Activated naive CD8-positive, alpha-beta T cell treated with anti-CD3 and anti-CD28 coated beads for 36 hours (primary cell): ENCODE data around the gene STARD4. TPM values are rescaled to one million over a fixed set of nuclear protein-coding genes. Genes with fewer than 3 reads are reported as not detected.

ENCODE experiments used
- DNase-seq: peaks from one replicate; pipeline ENCODE4 v3.0.0; 2021
- H3K27ac Mint-ChIP-seq: one replicate; pipeline ENCODE4 v1.8.0; 2022; ENCODE audit warnings: mild to moderate bottlenecking, moderate library complexity, mixed read lengths
- H3K27me3 Mint-ChIP-seq: one replicate; pipeline ENCODE4 v1.8.0; 2022; ENCODE audit warnings: mild to moderate bottlenecking, mixed read lengths
- H3K36me3 Mint-ChIP-seq: one replicate; pipeline ENCODE4 v1.8.0; 2021; ENCODE audit warnings: mild to moderate bottlenecking, mixed read lengths
- H3K4me1 Mint-ChIP-seq: one replicate; pipeline ENCODE4 v1.8.0; 2021; ENCODE audit warnings: mixed read lengths
- H3K4me3 Mint-ChIP-seq: one replicate; pipeline ENCODE4 v1.8.0; 2022; ENCODE audit warnings: mild to moderate bottlenecking, moderate library complexity, mixed read lengths
- H3K9me3 Mint-ChIP-seq: one replicate; pipeline ENCODE4 v1.8.0; 2022; ENCODE audit warnings: mixed read lengths
- total RNA-seq, 2 experiments: library from RNA; stranded (reverse); gene quantifications; one replicate each; pipeline ENCODE4 v1.2.3, GENCODE V29; 2021

The STARD4 gene
- total RNA-seq, 2 experiments from 2014 or later: 71.6 to 71.8 TPM

DNA sequence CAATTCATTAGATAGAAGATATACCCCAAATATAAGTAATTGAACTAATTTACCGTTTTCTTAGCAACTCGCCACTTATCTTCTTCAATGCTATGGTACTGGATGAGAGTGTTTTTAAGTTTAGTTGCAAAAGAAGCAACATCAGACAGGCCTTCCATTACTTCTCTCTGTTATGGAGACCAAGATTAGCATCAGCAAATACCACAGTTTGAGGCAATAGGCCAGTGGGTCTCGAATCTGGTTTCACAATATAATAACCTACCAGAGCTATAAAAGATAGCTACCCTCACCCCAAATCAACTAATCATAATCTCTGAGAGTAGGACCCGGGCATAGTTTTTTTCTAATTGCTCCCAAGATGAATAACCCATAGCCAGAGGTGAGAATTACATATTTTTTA is 5.1 kb downstream of the STARD4 start:
- Mint-ChIP-seq H3K27me3 (no peaks in the 10 kb centered on the region), H3K4me3 (peak overlapping the region; percentile 10), H3K36me3 (peaks cover 49% of the 10 kb centered on the region), H3K9me3 (no peaks in the 10 kb centered on the region), H3K4me1 (peaks cover 38% of the 10 kb centered on the region), H3K27ac (no peak overlapping the region)
- DNase-seq: no peak

DNA sequence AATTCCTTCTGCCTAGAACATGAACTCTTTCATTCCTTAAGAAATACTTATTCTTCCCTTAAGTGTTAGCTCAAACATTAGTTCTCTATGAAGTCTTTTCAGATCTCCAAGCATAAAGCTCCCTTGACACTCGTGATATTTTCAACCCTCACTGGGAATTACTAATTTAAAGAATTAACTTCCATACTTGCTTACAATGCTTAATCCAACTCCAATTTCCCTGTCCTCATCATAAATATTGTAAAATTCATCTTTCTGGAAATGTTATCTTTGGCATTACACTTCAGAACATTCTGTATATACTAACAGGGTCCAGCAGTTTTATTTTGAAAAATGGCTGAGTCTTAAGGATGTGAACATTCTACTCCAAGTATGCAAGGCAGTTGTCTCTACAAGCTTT is 7.2 kb downstream of the STARD4 start:
- peaks cover 33% of the 10 kb centered on the region for H3K4me1 Mint-ChIP-seq
- H3K27me3 Mint-ChIP-seq: no peaks in the 10 kb centered on the region
- H3K27ac Mint-ChIP-seq: no peak overlapping the region
- peaks cover 40% of the 10 kb centered on the region for H3K36me3 Mint-ChIP-seq
- H3K9me3 Mint-ChIP-seq: no peaks in the 10 kb centered on the region
- H3K4me3 Mint-ChIP-seq: no peak overlapping the region
- DNase-seq: no peak

DNA sequence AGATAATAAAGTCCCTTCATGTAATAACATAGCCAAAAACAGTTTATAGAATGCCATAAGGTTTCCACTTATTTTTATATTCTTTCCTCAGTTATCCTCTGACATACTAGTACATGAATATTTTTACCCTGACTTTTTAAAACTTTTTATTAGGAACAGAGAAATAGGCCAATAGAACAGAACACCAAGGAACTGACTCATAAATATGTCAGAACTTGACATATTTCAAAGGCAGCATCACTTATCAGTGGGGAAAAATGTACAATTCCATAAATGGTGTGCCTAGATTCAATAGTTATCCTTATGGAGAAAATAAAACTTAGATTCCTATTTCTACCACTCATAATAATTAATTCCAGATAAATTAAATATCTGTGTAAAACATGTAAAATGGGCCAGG is 9.4 kb downstream of the STARD4 start:
- Mint-ChIP-seq H3K4me1 (peaks cover 33% of the 10 kb centered on the region), H3K36me3 (peaks cover 46% of the 10 kb centered on the region), H3K4me3 (no peak overlapping the region), H3K27me3 (no peaks in the 10 kb centered on the region), H3K9me3 (no peaks in the 10 kb centered on the region), H3K27ac (no peak overlapping the region)
- no peak for DNase-seq

DNA sequence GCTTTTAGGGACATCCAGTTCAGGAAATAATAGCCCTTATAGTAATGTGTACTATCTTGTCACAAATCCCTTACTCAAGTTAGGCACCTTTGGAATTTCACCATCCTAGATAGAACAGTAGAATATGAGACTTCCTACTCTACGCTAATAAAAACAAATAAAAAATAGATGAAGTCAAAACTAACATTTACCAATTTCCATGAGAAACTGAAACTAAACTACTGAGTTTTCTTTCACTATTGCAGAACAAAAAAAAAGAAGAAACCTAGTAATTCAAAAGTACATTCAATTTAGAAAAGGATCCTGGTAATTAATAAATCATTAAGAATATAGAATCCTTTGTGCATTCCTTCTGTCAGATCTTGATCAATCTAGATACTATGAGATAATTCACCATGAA is 14.0 kb downstream of the STARD4 start:
- peaks cover 34% of the 10 kb centered on the region for H3K36me3 Mint-ChIP-seq
- peak overlapping the region; percentile 70 for H3K27ac Mint-ChIP-seq
- H3K4me1 Mint-ChIP-seq: peaks cover 30% of the 10 kb centered on the region
- H3K27me3 Mint-ChIP-seq: no peaks in the 10 kb centered on the region
- H3K4me3 Mint-ChIP-seq: no peak overlapping the region
- DNase-seq: no peak
- H3K9me3 Mint-ChIP-seq: no peaks in the 10 kb centered on the region

DNA sequence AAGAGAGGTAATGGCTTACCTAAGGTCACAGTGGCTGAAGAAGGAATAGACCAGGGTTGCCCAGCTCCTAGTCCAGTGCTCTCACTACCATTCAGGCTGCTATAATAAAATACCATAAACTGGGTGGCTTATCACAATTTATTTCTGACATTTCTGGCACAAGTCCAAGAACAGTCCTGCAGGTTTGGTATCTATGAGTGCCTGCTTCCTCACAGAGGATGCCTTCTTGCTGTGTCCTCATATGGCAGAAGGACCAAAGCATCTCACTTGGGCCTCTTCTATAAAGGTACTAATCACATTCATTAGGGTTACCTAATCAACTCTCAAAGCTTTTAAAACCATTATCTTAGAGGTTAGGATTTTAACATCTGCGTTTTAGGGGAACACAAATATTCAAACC is 17.2 kb downstream of the STARD4 start:
- peaks cover 30% of the 10 kb centered on the region for H3K36me3 Mint-ChIP-seq
- H3K4me3 Mint-ChIP-seq: no peak overlapping the region
- no peak for DNase-seq
- peak overlapping the region; percentile 79 for H3K27ac Mint-ChIP-seq
- no peaks in the 10 kb centered on the region for H3K27me3 Mint-ChIP-seq
- no peaks in the 10 kb centered on the region for H3K9me3 Mint-ChIP-seq
- peaks cover 27% of the 10 kb centered on the region for H3K4me1 Mint-ChIP-seq

DNA sequence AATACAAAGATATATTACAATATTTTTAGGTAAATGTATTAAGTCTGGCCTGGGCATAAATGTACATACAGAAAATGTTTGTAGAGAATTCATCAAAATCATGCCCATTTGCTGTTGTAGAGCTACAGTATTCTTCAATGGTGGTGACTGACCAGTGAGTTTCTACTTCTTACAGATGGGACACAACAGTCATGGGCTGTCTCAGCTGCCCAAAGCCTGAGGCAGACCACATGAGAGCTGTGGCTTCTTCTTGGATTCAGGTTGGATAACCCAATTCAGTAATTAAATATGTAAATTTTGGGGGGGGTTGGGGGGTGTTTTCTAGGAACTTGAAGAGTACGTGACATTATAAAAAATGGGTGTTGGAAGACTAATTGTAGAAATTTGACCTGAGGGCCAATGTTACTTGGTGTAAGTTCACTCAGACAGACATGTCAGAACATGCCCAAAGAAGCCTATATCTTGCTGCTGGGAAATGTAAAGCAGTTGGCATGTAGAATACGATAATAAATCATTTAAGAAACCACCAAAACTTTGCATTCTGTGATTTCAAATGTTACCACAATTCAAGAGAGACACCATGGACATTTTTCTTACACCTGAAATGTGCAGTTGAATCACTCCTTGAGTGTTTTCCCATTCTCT is 17.9 kb downstream of the STARD4 start:
- Mint-ChIP-seq H3K27ac (peak overlapping the region; percentile 79), H3K4me3 (no peak overlapping the region), H3K36me3 (peaks cover 31% of the 10 kb centered on the region), H3K9me3 (no peaks in the 10 kb centered on the region), H3K4me1 (peaks cover 27% of the 10 kb centered on the region), H3K27me3 (no peaks in the 10 kb centered on the region)
- DNase-seq: no peak

DNA sequence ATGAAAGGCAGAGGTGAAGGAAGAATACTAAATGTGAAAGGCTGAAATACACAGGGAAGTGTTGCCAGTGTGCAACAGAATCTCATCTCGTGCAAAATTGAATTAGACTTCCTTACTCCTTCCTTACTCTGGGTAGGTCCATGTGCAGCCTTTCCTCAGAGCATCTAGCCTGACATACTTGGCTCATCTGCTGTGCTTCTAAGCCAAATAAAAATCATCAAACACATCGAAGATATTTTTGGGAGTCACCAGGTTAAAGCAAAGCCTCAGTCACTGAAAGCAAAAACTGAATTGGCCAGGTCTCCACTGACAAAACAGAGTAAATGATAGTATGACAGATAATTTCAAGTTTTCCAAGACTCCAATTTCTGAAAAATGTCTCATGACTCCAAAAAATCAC is 19.3 kb downstream of the STARD4 start:
- Mint-ChIP-seq H3K4me1 (peaks cover 16% of the 10 kb centered on the region), H3K27ac (no peak overlapping the region), H3K9me3 (no peaks in the 10 kb centered on the region), H3K27me3 (no peaks in the 10 kb centered on the region), H3K36me3 (peaks cover 22% of the 10 kb centered on the region), H3K4me3 (no peak overlapping the region)
- no peak for DNase-seq

DNA sequence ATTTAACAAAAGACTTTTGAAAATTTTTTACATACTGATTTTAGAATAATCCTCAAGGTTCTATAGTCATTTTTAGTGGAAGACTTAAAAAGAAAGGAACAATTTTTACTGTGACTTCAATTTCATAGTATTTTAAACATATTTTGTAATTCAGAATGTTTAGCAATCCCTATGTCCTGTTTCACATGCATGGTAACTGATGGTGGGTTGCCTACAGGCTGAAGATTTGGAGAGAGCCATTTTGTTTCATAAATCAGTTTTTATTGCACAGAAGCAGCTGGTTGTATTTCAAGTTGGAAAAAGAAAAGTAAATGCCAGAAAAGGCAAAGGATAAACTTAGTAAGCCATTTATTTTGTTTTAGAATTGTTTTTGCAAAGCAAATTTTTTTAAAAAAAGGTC is 24.0 kb downstream of the STARD4 start:
- DNase-seq: no peak
- H3K4me3 Mint-ChIP-seq: no peak overlapping the region
- H3K36me3 Mint-ChIP-seq: peaks cover 28% of the 10 kb centered on the region
- no peaks in the 10 kb centered on the region for H3K27me3 Mint-ChIP-seq
- H3K4me1 Mint-ChIP-seq: peaks cover 11% of the 10 kb centered on the region
- no peaks in the 10 kb centered on the region for H3K9me3 Mint-ChIP-seq
- H3K27ac Mint-ChIP-seq: no peak overlapping the region

DNA sequence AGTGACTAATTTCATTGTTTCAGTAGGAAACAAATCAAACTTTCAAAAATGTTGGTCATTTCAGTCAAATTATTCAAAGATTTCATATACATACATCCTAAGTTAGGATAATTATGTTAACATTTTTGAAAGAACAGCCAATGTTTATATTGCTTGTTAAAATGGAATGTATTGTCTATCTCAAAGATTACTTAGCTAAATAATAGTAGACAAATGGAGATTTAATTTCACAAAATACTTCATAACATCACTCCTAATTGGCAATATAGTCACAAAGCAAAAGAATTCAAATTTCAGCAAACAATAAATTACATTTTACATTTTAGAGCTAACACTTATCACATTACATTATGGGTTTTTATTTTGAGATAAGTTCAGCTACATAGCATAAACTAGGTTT is 25.4 kb downstream of the STARD4 start:
- H3K4me1 Mint-ChIP-seq: peaks cover 11% of the 10 kb centered on the region
- no peak overlapping the region for H3K27ac Mint-ChIP-seq
- no peaks in the 10 kb centered on the region for H3K27me3 Mint-ChIP-seq
- peaks cover 23% of the 10 kb centered on the region for H3K36me3 Mint-ChIP-seq
- no peak for DNase-seq
- H3K9me3 Mint-ChIP-seq: no peaks in the 10 kb centered on the region
- no peak overlapping the region for H3K4me3 Mint-ChIP-seq

DNA sequence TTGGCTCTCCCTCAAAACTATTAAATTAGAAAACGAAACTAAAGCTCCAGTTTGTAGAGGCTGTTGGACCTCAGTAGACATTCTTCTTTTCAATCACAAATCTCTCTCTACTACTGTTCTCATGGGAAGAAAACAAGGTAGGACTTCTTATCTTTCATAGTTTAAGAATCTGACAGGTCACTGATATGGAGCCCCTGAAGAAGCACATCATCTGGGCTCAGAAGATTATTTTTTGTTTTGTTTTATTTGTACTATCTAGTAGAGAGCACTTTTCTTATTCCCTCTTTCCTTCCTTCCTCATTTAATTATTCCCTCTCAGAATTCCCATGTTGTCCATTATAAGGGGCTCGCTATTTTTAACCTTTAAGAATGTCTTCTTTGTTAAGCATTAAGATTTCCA is 26.3 kb downstream of the STARD4 start:
- Mint-ChIP-seq H3K27ac (peak overlapping the region; percentile 65), H3K36me3 (peaks cover 23% of the 10 kb centered on the region)

DNA sequence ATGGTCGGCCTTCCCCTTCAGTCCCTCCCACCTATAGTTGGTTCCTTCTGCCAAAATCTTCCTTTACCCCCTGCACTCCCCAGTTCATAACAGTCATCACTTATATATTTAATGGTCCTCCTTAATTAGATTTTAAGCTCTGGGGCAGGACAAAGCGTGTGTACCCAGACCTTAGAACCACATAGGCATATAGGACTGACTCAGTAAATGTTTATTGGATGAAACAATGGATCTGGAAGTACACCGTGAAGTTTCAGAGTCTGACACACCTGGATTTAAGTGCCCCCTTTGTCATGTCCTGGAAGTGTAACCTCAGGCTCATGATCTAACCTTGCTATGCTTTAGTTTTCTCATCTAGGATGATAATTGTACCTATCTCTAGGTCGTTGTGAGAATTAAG is 32.0 kb downstream of the STARD4 start:
- no peak overlapping the region for H3K4me3 Mint-ChIP-seq
- no peaks in the 10 kb centered on the region for H3K4me1 Mint-ChIP-seq
- no peaks in the 10 kb centered on the region for H3K27me3 Mint-ChIP-seq
- no peaks in the 10 kb centered on the region for H3K9me3 Mint-ChIP-seq
- peaks cover 14% of the 10 kb centered on the region for H3K36me3 Mint-ChIP-seq
- no peak for DNase-seq
- no peak overlapping the region for H3K27ac Mint-ChIP-seq

More for the DNA sequence above, 26.3 kb downstream of the STARD4 start:
- DNase-seq: no peak
- H3K9me3 Mint-ChIP-seq: no peaks in the 10 kb centered on the region
- H3K4me1 Mint-ChIP-seq: peaks cover 11% of the 10 kb centered on the region
- no peaks in the 10 kb centered on the region for H3K27me3 Mint-ChIP-seq
- H3K4me3 Mint-ChIP-seq: peak overlapping the region; percentile 8

DNA sequence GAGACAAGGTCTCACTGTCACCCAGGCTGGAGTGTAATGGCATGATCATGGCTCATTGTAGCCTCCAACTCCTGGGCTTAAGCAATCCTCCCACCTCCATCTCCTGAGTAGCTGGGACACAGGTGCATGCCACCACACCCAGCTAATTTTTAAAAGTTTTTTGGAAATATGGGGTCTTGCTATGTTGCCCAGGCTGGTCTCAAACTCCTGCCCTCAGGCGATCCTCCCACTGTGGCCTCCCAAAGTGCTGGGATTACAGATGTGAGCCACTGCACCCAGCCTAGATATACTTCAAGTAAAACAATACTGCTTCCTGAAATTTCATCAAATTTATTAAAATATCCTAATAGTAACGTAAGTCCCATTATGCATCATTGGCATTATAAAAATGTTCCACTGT is 33.4 kb downstream of the STARD4 start:
- DNase-seq: no peak
- H3K4me1 Mint-ChIP-seq: no peaks in the 10 kb centered on the region
- no peak overlapping the region for H3K27ac Mint-ChIP-seq
- H3K27me3 Mint-ChIP-seq: no peaks in the 10 kb centered on the region
- H3K9me3 Mint-ChIP-seq: no peaks in the 10 kb centered on the region
- H3K4me3 Mint-ChIP-seq: no peak overlapping the region
- H3K36me3 Mint-ChIP-seq: peaks cover 13% of the 10 kb centered on the region

DNA sequence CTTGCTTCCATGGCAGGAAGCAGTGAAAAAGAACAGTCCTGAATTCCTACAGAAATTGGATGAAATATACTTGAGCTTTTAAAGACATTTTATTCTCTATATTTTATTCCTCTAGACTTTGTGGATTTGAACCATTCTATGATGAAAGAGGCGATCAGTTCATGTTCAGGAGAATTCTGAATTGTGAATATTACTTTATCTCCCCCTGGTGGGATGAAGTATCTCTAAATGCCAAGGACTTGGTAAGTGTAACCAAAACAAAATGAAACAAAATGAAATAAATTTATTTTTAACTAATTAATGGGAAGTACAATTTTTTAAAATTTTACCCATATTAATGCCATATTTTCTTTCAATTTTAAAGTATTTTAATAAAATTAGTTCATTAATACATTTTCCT is 34.1 kb downstream of the STARD4 start:
- no peaks in the 10 kb centered on the region for H3K9me3 Mint-ChIP-seq
- H3K36me3 Mint-ChIP-seq: peaks cover 13% of the 10 kb centered on the region
- no peak overlapping the region for H3K27ac Mint-ChIP-seq
- no peaks in the 10 kb centered on the region for H3K4me1 Mint-ChIP-seq
- H3K27me3 Mint-ChIP-seq: no peaks in the 10 kb centered on the region
- DNase-seq: no peak
- no peak overlapping the region for H3K4me3 Mint-ChIP-seq

DNA sequence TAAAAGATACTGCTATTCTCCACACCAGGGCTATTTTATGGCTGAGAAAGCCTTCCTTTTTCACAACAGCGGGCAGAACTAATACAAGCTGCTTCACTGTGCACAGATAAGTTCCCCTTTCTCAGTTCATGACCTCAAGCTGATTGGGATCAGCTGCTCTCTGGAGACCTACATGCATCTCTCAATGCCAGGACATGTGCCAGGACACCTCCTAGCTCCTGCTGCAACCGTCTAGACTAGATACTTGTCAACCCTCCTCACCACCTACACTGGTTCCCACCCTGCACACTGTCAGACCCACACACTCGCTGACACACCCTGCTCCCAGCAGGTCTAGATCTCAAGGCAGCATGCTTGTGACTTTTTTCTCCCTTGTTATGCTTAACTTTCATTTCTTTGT is 39.8 kb downstream of the STARD4 start:
- Mint-ChIP-seq H3K27ac (peak overlapping the region; percentile 26), H3K4me3 (no peak overlapping the region), H3K36me3 (peaks cover 23% of the 10 kb centered on the region), H3K27me3 (no peaks in the 10 kb centered on the region), H3K9me3 (peaks cover 4% of the 10 kb centered on the region), H3K4me1 (peaks cover 3% of the 10 kb centered on the region)
- DNase-seq: no peak

DNA sequence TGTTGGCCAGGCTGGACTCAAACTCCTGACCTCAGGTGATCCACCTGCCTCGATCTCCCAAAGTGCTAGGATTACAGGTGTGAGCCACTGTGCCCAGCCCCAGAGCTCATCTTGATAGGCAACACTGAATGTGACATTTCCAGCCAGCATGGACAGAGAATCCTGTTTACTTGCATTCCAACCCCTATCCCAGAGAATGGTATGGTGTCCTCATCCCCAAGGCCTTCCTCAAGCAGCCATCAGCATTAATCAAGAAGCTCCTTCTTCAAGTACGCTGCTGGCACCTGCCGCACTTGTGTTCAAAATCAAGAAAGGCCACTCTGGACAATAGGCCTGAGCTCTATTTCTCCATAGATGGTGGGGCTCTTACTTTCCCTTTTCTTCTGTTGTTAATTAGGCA is 40.2 kb downstream of the STARD4 start:
- H3K27me3 Mint-ChIP-seq: no peaks in the 10 kb centered on the region
- no peak overlapping the region for H3K4me3 Mint-ChIP-seq
- H3K27ac Mint-ChIP-seq: no peak overlapping the region
- no peak for DNase-seq
- H3K9me3 Mint-ChIP-seq: peaks cover 4% of the 10 kb centered on the region
- H3K36me3 Mint-ChIP-seq: peaks cover 27% of the 10 kb centered on the region
- H3K4me1 Mint-ChIP-seq: peaks cover 3% of the 10 kb centered on the region

DNA sequence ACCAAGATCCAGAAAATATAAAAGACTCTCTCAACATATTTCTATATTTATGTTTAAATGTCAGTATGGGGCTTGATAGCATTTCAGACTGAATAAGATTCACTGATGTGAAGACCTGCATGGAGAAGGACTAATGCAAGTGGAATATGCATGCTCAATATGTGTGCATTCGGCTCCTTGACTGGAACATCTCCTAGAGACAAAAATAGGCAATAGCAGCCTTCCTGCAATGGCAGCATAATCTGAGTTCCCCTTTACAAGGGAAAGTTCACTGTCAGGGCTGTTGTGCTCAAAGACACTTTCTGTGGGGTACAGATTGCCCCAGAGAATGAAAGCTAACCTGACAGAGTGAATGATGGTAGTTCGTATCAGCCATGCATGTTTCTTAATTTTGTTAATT is 42.4 kb downstream of the STARD4 start:
- H3K36me3 Mint-ChIP-seq: peaks cover 34% of the 10 kb centered on the region
- no peak for DNase-seq
- H3K27ac Mint-ChIP-seq: no peak overlapping the region

More for the DNA sequence above, 42.4 kb downstream of the STARD4 start:
- H3K9me3 Mint-ChIP-seq: peaks cover 10% of the 10 kb centered on the region
- H3K27me3 Mint-ChIP-seq: no peaks in the 10 kb centered on the region
- peaks cover 3% of the 10 kb centered on the region for H3K4me1 Mint-ChIP-seq
- H3K4me3 Mint-ChIP-seq: no peak overlapping the region
